ENCODE results near the gene EYA2. TPM values are rescaled to one million over a fixed set of nuclear protein-coding genes. Genes with fewer than 3 reads are reported as not detected.
"Not testable (repeated sequence)": the region's sequence is repeated elsewhere in the genome, so short reads cannot be mapped to it uniquely, and the experiment has no call there.

Gene EYA2
- total and polyA plus RNA-seq, 2 of the 4 experiments (the other 2 are of a cell fraction), result 2.3 to 5.4 TPM

GRCh38 chr20:46922841-46923240 lies 28.2 kb downstream of the EYA2 start:
- H2AFZ ChIP-seq (replicated peaks; ENCODE audit: low read length, poor library complexity); H3K18ac ChIP-seq (ENCODE audit: low read depth, low read length); H3K9ac ChIP-seq (ENCODE audit: low read depth, low read length); H4K91ac ChIP-seq (ENCODE audit: insufficient read depth, low read depth, low read length); H2BK20ac ChIP-seq (ENCODE audit: low read depth, low read length); DNase-seq; CTCF ChIA-PET; H3K79me1 ChIP-seq (ENCODE audit: low read depth in 1 of 2, low read length in 2 of 2); H3K27ac ChIP-seq (ENCODE audit: insufficient read depth, low read length); POLR2A ChIA-PET (ENCODE audit: unreplicated experiment); H3K14ac ChIP-seq (replicated peaks; ENCODE audit: low read depth, low read length); H3K23ac ChIP-seq (ENCODE audit: low read depth, low read length); H3K56ac ChIP-seq (ENCODE audit: extremely low read depth, insufficient read depth, low read length); H4K20me1 ChIP-seq (ENCODE audit: insufficient read depth, low read length); dilution Hi-C loops (cut with HindIII; ENCODE audit: low sequenced_read_pairs, unreplicated experiment); H3K4ac ChIP-seq (ENCODE audit: low read depth, low read length); intact Hi-C loops (cut with micrococcal nuclease); H3K9me1 ChIP-seq (ENCODE audit: insufficient read depth, low read length); H3K4me2 ChIP-seq (ENCODE audit: low read depth, low read length); H3K9me3 ChIP-seq (ENCODE audit: control insufficient read depth, insufficient read depth, low read length); in situ Hi-C loops (cut with MboI; ENCODE audit: low sequenced_read_pairs); BruUV-seq (replicated peaks); H4K5ac ChIP-seq (ENCODE audit: low read depth, low read length); H3K4me1 ChIP-seq (ENCODE audit: control insufficient read depth, insufficient read depth, low read length); H2BK120ac ChIP-seq (ENCODE audit: low read depth, low read length); H3K27me3 ChIP-seq (ENCODE audit: control insufficient read depth, insufficient read depth, low read length); H2BK15ac ChIP-seq (ENCODE audit: low read depth, low read length); H2AK5ac ChIP-seq (ENCODE audit: low read depth, low read length); H3K4me3 ChIP-seq (ENCODE audit: insufficient read depth, low read depth, low read length); H4K8ac ChIP-seq (ENCODE audit: low read depth in 2 of 2, low read length in 2 of 2); ATAC-seq (ENCODE audit: low read depth); H2BK5ac ChIP-seq (ENCODE audit: low read depth, low read length, poor library complexity, severe bottlenecking); H3K36me3 ChIP-seq (ENCODE audit: control insufficient read depth, insufficient read depth, low read length); H2AK9ac ChIP-seq (replicated peaks; ENCODE audit: low read depth, low read length, poor library complexity): not testable (repeated sequence)
- no CpG with 5 or more reads among the region's 9 CpGs for WGBS, 2 experiments (ENCODE audit: extremely low coverage in 2 of 2, insufficient read length in 1 of 2)
- peak; percentile 81 for TF ChIP-seq MAFK (IDR thresholded peaks at IDR 0.05; ENCODE audit: low read depth, low read length)

Measured in IMR-90 (cell line).